Smooth muscle cell (in vitro differentiated cells): ENCODE measurements around the gene N4BP2. TPM values are rescaled to one million over a fixed set of nuclear protein-coding genes. Genes with fewer than 3 reads are reported as not detected.
A peak's percentile ranks its signal among the peaks of the same experiment; 100 is the strongest.

Experiments used
- DNase-seq: peaks from one replicate; lab custom pipeline; 2025; ENCODE audit not compliant: unreplicated experiment; lab: John Stamatoyannopoulos, UW
- H2AFZ ChIP-seq: fragments of 200-600 bp; sonication (generic); 2 replicates; pipeline ENCODE4 v1.6.0; 2016; ENCODE audit warnings: antibody characterized with exemption, low read depth, mild to moderate bottlenecking
- H3F3A ChIP-seq: fragments of 200-600 bp; sonication (generic); 2 replicates; pipeline ENCODE4 v1.6.0; 2017; ENCODE audit warnings: antibody characterized with exemption, low read depth
- H3K27ac ChIP-seq: fragments of 200-600 bp; sonication (generic); 2 replicates; pipeline ENCODE4 v1.5.1; 2016; ENCODE audit warnings: low read depth, mild to moderate bottlenecking
- H3K27me3 ChIP-seq: fragments of 200-600 bp; sonication (generic); 2 replicates; pipeline ENCODE4 v1.6.1; 2016; ENCODE audit warnings: low read depth, mild to moderate bottlenecking
- H3K36me3 ChIP-seq: fragments of 200-600 bp; sonication (generic); 2 replicates; pipeline ENCODE4 v1.5.1; 2016; ENCODE audit warnings: low read depth
- H3K4me1 ChIP-seq: fragments of 200-600 bp; sonication (generic); 2 replicates; pipeline ENCODE4 v1.5.1; 2016; ENCODE audit warnings: low read depth
- H3K4me2 ChIP-seq: fragments of 200-600 bp; sonication (generic); 2 replicates; pipeline ENCODE4 v1.6.0; 2016; ENCODE audit warnings: mild to moderate bottlenecking
- H3K4me3 ChIP-seq: fragments of 200-600 bp; sonication (generic); 2 replicates; pipeline ENCODE4 v1.5.1; 2016; ENCODE audit warnings: mild to moderate bottlenecking
- H3K79me2 ChIP-seq: fragments of 200-600 bp; sonication (generic); 2 replicates; pipeline ENCODE4 v1.6.0; 2016; ENCODE audit warnings: low read depth, mild to moderate bottlenecking
- H3K9ac ChIP-seq: fragments of 200-600 bp; sonication (generic); 2 replicates; pipeline ENCODE4 v1.6.0; 2016; ENCODE audit warnings: low read depth
- H3K9me3 ChIP-seq: fragments of 200-600 bp; sonication (generic); replicated peaks from 2 replicates; pipeline ENCODE4 v1.5.1; 2016; ENCODE audit warnings: low read depth
- H4K20me1 ChIP-seq: fragments of 200-600 bp; sonication (generic); 2 replicates; pipeline ENCODE4 v1.6.0; 2016; ENCODE audit warnings: low read depth
- WGBS: methylation state at CpG from one replicate; pipeline ENCODE4 v1.1.7; 2016; ENCODE audit warnings: low lambda C conversion rate; 5-methylcytosine and 5-hydroxymethylcytosine counted together
- polyA plus RNA-seq: library from polyadenylated mRNA; unstranded; fragments of >200 nt; fragmentation: Nextera tagmentation; extraction: Ambion mirVana; gene quantifications from 2 replicates; pipeline ENCODE4 v1.2.1, GENCODE V29; 2016
- total RNA-seq: library from RNA; depleted of rRNA; stranded (reverse); fragments of >200 nt; gene quantifications from 2 replicates; pipeline ENCODE4 v1.2.3, GENCODE V29; 2014
- TF ChIP-seq, protein P1 (sequence below): fragments of 200-600 bp; sonication (generic); IDR thresholded peaks from 2 replicates; pipeline ENCODE4 v1.5.1; 2017; ENCODE audit warnings: borderline replicate concordance, mild to moderate bottlenecking, antibody characterized with exemption; ENCODE audit not compliant: insufficient read depth, poor library complexity, severe bottlenecking

Gene N4BP2
- total and polyA plus RNA-seq, 2 experiments from 2014 or later = 9.0 to 40.0 TPM

GRCh38 chr4:40055511-40055862, 1.2 kb upstream of the N4BP2 start:
- TF ChIP-seq, protein P1, sequence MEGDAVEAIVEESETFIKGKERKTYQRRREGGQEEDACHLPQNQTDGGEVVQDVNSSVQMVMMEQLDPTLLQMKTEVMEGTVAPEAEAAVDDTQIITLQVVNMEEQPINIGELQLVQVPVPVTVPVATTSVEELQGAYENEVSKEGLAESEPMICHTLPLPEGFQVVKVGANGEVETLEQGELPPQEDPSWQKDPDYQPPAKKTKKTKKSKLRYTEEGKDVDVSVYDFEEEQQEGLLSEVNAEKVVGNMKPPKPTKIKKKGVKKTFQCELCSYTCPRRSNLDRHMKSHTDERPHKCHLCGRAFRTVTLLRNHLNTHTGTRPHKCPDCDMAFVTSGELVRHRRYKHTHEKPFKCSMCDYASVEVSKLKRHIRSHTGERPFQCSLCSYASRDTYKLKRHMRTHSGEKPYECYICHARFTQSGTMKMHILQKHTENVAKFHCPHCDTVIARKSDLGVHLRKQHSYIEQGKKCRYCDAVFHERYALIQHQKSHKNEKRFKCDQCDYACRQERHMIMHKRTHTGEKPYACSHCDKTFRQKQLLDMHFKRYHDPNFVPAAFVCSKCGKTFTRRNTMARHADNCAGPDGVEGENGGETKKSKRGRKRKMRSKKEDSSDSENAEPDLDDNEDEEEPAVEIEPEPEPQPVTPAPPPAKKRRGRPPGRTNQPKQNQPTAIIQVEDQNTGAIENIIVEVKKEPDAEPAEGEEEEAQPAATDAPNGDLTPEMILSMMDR = no peak
- peak overlapping the region; percentile 90 for H3K27ac ChIP-seq

DNA sequence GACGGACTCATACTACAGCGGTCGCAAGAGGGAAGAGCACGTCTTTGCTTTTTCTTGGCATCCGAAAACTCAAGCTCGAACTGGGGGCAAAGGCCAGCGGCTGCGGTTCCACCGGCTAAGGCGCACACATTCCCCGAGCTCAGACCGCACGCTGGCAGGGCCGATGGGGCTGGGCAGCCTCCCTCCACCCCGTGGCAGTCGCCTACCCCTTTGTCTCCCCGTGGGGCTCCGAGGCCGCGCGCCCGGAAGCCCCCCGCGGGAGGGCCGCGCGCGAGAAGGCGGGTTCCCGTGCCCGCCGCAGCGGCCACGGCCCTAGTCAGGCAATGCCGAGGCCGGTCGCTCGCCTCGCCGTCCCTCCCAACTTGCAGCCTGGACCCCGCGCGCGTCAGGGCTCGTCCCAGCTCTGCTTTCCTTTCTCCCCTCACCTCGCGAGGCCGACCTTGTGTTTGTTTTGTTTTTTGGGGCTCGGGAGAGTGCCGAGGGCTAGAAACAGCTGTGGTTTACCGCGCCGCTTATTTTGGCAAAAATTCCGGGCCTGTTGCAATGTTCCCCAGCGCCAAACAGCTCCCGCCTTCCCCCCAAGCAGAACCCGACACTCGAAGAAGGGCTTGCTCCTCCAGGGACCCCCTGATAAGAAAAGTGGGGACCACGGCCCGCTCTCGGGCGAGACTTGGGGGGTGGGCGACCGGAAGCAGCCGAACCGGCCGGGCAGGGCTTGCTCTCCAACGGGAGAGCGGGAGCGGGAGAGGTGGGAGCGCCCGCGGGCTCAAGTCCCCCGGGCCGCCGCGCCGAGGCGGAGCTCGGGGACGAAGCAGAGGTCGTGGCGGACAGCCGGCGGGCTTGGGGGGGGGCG, 561 bp upstream of the N4BP2 start:
- Histone ChIP-seq H3K9me3 (no peaks in the 10 kb centered on the region), H3K36me3 (no peaks in the 10 kb centered on the region), H3K27me3 (no peaks in the 10 kb centered on the region), H3F3A (peaks cover 3% of the 10 kb centered on the region), H2AFZ (peak overlapping the region; percentile 89), H3K27ac (peak overlapping the region; percentile 90), H3K4me2 (peak overlapping the region; percentile 96), H3K4me3 (peak overlapping the region; percentile 69), H4K20me1 (no peaks in the 10 kb centered on the region), H3K9ac (peak overlapping the region; percentile 88), H3K4me1 (peaks cover 20% of the 10 kb centered on the region), H3K79me2 (peaks cover 31% of the 10 kb centered on the region)
- TF ChIP-seq, protein P1 = no peak
- DNase-seq = peak; percentile 66
- WGBS = 0% methylated on average over 72 of the region's 86 CpGs

More at GRCh38 chr4:40055511-40055862, 1.2 kb upstream of the N4BP2 start:
- Histone ChIP-seq H3K4me1 (peaks cover 20% of the 10 kb centered on the region), H3K36me3 (no peaks in the 10 kb centered on the region), H3K79me2 (peaks cover 25% of the 10 kb centered on the region), H3K27me3 (no peaks in the 10 kb centered on the region), H2AFZ (peak overlapping the region; percentile 89), H3K4me2 (peak overlapping the region; percentile 96), H3K9ac (peak overlapping the region; percentile 88), H4K20me1 (no peaks in the 10 kb centered on the region), H3K9me3 (no peaks in the 10 kb centered on the region), H3K4me3 (peak overlapping the region; percentile 69), H3F3A (peaks cover 3% of the 10 kb centered on the region)
- DNase-seq = no peak
- 7% methylated on average over 5 of the region's 5 CpGs for WGBS

GRCh38 chr4:40057586-40058091, 989 bp downstream of the N4BP2 start:
- under 1% methylated on average over 13 of the region's 13 CpGs for WGBS
- peak; percentile 51 for DNase-seq
- Histone ChIP-seq H4K20me1 (peaks cover under 1% of the 10 kb centered on the region), H3K9me3 (no peaks in the 10 kb centered on the region), H2AFZ (peak overlapping the region; percentile 85), H3F3A (no peaks in the 10 kb centered on the region), H3K27me3 (no peaks in the 10 kb centered on the region), H3K4me1 (peaks cover 20% of the 10 kb centered on the region), H3K9ac (peak overlapping the region; percentile 88), H3K79me2 (peaks cover 47% of the 10 kb centered on the region), H3K27ac (peak overlapping the region; percentile 90), H3K4me2 (peak overlapping the region; percentile 96), H3K36me3 (no peaks in the 10 kb centered on the region), H3K4me3 (peak overlapping the region; percentile 69)
- TF ChIP-seq, protein P1 = no peak
